ENCODE results near the gene CDCP2.
"Not testable (repeated sequence)": the region's sequence is repeated elsewhere in the genome, so short reads cannot be mapped to it uniquely, and the experiment has no call there.

The CDCP2 gene

GRCh38 chr1:54112705-54113368 lies 40.0 kb downstream of the CDCP2 start:
- DNase-seq, result no peak

DNA sequence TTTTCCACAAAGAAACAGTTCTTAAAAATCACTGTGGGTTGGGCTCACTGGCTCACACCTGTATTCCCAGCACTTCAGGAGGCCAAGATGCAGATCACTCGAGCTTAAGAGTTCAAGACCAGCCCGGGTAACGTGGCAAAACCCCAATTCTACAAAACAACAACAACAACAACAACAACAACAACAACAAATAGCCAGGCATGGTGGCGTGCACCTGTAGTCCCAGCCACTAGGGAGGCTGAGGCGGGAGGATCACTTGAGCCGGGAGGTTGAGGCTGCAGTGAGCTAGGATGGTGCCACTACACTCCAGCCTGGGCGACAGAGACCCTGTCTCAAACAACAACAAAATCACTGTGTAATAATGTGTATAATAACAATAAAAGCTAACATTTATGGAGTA lies 40.8 kb downstream of the CDCP2 start:
- DNase-seq, result no peak

DNA sequence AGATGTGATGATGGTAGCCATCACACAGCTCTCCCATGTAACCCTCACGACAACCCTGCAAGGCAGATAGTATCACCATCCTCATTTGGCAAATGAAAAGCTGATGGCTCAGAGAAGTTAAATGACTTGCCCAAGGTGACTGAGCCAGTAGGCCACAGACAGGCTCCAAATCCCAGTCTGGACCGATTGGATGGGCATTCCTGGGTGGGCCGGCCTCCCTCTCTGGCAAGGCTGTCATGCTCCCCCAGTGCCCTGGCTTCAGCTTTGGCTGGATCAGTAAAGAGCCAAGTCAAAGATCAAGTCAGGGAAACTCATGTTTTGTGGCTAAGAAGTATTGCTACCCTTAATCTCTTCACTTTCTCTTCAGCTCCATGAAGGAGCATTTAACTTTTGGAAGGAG lies 41.2 kb downstream of the CDCP2 start:
- no peak for DNase-seq

DNA sequence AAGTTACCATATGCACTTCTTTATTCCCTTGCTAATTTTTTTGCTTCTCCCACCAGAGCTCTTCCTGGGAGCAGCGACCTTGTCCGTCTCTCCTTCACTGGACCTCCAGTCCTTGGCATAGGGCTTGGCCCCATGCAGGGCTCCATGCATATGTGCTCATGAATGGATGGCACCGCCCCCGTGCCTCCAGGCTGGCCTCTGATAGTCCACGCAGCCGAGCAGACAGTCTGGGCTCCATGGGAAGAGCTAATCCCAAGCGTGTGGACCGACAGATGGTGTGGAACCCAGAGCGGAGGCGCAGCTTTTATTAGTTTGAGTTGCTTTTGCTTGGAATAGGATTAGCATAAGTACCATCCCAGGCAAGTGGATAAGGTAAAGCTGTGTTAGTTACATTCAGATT lies 41.8 kb downstream of the CDCP2 start:
- no peak for DNase-seq

DNA sequence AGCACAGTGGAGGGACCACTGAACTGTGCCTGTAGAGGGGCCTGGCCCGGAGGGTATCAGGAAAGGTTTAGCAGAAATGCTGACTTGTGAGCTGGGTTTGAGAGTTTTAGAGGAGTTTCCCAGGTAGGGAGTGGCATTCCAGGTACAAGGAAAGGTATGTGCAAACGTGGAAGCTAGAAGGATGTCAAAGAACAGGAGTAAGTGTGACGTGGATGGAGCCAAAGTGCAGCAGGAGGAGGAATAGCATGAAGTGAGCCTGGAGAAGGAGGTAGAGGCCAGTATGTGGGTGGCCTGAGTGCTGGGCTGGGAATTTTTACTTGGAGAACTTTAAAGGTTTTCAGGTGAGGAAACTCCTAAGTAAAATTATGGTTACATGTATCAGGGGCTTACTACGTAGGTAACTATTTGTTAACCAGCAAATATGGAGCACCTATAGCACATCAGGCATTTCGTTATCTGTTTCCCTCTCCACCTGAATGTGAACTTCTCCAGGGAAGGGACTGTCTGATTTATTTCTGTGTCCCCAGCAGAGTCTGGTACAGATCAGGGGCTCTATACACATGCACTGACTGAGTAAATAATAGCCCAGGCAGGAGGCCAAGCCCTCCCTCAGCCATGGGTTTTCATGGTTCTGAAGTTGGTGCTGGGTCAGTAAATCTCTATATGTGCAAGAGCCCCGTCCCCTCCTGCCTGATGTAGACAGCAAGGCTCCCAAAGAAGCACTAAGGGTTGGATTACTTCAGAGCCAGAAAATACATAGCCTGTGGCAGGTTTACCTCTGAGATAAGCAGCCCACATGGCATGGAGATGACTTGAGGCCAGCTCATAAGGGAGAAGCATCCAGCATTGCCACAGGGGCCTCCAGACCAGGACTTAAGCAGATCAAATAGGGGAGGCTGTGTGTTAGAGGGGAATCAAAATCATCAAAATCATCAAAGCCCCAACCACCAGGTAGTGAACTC lies 43.4 kb downstream of the CDCP2 start:
- DNase-seq, result no peak

GRCh38 chr1:54108156-54108555 lies 44.6 kb downstream of the CDCP2 start:
- DNase-seq, result no peak

DNA sequence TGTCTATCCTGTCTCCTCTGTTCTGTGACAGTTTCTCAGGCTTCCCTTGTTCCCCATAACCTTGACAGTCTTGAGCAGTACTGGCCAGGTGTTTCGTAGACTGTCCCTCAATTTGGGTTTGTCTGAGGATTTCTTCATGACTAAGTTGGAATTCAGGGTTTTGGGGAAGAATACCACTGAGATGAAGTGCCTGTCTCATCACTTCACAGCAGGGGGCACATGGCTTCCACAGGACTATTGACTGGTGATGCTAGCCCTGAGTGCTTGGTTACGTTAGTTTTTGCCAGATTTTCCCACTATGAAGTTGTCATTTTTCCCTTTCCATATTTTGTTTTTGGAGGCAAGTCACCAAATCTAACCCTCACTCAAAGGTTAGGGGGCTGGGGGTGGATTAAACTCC lies 45.7 kb downstream of the CDCP2 start:
- no peak for DNase-seq

GRCh38 chr1:54105736-54106269 lies 47.0 kb downstream of the CDCP2 start:
- no peak for DNase-seq

GRCh38 chr1:54105080-54105479 lies 47.7 kb downstream of the CDCP2 start:
- no peak for DNase-seq

GRCh38 chr1:54104613-54105012 lies 48.2 kb downstream of the CDCP2 start:
- DNase-seq, result not testable (repeated sequence)

DNA sequence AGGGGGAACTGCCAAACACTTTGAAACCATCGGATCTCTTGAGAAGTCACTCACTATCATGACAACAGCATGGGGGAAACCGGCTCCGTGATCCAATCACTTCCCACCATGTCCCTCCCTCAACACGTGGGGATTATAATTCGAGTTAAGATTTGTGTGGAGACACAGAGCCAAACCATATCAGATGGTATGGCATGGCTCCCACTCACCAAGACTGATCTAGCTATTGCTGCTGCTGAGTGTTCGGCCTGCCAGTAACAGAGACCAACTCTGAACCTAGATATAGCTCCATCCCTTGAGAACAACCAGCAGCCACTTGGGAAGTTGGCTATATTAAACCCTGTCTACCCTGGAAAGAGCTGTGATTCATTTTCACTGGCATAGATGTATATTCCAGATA lies 49.4 kb downstream of the CDCP2 start:
- no peak for DNase-seq

DNA sequence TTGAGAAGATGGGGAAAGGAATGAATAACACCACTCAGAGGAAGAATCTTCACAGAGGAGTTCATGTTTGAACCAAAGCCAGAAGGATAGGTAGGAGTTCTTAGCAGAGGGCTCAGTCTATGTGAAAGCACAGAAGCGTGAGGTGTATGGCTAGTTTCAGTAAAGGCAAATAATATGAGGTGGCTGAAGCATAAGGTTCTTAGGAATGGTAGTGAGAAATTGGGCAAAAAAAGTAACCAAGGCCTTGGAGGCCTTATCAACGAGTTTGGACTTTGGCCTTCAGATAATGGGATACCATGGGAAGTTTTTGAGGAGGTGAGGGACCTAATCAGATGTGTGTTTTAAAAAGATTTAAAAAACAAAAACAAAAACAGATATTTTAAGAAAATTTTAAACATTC lies 52.3 kb downstream of the CDCP2 start:
- no peak for DNase-seq

DNA sequence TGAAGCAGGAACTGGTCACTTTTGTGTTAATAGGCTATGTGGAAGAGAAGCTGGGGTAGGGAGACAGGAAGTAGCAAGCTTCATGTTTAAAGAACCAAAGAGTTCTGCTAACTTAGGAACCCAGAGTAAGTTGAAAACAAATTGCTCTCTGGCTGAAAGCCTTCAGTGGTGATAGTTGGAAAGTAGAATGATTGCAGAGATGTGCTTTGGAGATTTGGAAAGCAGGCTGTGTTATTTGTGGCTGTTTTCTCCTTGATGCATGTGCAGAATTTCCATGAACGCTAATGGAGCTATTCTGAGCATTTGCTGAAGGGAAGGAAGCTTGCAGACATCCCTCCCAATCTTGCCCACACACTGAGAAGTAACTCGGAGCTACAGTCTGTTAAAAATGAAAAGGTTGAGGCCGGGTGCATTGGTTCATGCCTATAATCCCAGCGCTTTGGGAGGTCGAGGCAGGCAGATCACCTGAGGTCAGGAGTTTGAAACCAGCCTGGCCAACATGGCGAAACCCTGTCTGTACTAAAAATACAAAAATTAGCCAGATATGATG lies 53.7 kb downstream of the CDCP2 start:
- DNase-seq, result no peak

DNA sequence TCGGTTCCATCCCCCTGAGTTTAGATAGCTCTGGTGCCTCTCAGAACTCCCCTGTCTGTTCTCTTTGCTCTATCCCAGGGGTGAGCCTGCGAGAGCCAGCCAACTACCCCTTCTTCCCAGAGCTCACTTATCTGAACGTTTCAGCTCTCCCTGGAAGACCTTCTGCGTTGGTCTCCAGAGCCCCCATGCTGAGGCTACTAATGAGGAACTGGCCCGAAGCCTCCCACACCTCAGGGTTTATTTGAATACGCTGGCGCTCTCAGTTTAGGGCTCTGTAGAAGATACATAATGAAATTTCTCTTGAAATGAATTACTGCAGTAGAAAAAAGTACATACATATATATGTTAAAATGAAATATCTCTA lies 55.9 kb downstream of the CDCP2 start:
- DNase-seq, result no peak

DNA sequence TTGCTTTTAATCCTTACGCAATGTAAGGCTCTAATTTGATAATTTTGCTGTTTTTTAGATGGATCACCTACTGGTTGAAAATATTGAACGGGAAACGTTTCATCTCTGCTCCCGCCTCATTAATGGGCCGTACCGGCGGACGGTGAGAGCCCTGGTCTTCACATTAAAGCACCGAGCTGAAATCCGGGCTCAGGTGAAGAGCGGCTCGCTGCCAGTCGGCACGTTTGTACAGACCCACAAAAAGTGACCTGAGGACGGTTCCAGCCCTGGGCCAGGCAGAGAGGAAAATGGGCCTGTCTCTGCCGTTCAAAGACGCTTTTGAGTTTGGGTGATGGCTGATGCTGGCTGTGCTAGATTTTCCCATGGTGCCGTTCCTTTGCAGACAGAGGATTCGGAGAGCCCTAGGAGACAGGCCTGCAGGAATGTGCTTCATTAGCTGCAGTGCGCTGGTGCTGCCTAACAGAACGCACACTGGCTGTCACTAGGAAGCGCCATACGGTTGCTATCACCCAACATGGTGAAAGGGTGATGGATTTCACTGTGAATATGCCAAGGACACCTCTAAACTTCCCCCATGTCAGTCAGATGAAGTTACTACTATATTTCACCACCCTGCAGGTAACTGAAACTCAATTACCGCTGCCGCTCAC lies 56.4 kb downstream of the CDCP2 start:
- DNase-seq, result no peak

DNA sequence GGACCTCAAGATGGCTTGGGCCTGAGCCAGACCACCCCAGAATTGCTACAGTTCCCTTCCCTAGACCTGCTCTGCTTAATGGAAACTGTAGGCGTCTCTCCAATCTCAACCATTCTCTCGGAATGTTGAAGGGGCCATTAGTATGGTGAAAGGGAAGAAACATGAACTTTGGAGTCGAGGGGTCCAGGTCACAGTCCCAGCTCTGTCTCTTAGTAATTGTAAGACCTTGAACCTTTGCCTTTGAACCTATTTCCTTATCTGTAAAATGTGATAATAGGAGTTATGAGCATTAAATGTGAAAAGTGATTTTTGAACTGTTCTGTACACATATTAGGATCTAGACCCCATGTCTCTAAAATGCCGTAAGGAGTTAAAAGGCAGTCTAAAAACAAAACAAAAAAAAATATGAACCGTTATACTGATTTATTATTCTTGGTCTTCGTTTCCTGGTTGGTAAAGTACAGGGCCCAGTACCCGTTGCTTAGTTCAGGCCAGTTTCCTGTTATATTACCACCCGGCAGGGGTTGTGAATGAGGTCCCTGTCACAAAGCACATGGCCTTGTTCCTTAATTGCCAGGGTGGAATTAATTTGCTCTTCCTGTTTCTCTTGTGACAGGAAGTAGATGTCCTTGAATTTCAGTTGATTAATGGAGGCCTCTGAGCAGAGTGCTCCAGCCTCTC lies 57.1 kb downstream of the CDCP2 start:
- DNase-seq, result no peak

- DNase-seq, result not testable (repeated sequence)
These were observed 58.1 kb downstream of the CDCP2 start for GRCh38 chr1:54094730-54095105.

DNA sequence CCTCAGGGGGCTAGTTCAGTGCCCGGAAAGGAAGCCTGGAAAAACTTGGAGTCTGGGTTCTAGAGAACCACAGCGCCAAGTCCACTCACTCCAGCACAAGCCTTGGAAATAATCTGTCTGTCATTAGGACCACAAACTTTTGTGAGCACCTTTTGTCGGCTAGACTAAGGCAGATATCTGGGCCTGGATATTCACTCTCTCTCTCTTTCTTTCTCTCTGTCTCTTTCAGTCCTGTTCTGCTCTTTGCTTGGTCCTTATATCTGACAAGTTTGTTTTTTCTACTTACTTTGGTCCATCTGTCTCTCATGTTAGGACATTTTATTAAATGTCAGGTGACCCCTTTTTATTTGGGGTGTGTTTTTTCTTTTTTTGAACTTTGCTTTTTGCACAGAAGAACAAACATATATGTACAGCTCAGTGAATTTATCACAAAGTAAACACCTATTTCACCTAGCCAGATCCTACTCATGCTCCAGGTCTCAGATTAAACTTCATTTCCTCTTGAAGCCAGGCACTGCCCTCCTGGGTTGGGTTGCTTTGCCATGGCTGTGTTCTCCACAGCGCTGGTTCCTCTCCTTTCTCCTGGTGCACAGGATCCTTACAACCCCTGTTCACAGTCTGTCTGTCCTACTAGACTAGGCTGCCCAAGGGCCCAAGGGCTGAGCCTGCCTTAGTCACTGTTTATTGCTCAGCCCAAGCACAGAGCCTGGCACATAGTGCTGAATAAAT lies 58.6 kb downstream of the CDCP2 start:
- no peak for DNase-seq

DNA sequence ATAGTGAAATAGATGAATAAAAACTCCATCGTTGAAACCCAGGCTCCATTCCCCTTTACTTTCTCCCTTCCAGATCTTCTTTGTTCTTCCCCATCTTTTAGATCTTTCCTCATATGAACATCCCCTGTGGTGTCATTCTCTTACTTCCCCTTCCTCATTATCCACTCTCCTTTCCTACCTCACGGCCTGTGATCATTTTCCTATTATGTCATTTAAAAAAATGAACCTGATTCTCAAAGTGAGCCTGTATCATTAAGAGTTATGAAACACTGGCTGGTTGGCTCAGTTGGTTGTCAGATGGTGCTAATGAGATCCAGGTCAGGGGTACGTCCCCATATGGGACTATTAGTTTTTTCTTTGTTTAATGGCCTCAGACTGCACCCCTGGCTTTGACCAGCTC lies 61.1 kb downstream of the CDCP2 start:
- no peak for DNase-seq

- DNase-seq, result no peak
These were observed 64.4 kb downstream of the CDCP2 start for GRCh38 chr1:54088385-54088784.

DNA sequence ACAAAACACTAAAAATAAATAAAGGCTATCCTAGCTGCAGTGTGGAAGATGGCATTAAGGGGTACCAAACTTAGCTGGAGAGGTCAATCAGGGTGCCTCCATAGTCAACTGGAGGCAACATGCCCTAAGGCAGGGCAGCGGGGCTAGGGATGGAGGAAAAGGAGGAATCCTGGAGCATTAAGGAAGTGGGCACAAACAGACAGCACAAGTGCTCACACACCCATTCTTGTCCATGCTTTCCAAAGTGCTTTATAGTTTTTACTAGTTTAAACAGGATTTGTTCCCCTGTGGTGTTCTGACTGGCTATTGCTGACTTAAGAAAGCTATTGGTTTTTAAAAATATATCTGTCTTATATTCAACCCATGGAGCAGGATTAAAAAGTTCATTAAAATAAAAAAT lies 66.0 kb downstream of the CDCP2 start:
- no peak for DNase-seq

DNA sequence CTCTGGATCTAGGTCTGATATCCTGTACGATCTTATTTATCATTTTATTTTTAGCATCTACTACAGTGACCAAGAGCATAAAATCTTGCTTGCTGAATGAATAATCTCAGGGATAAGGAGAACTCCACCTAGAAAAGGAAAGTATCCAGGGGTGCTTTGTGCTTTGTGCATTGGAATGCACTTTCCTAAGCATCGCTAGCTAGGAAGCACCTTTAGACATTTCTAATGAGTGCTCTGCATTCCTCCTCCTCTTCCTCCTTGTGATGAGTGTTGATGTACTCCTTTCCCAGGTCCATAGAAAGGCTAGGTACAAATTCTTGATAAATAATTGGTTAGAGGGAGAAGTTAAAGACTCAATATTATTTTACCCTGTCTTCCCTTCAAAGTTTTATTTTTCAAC lies 68.0 kb downstream of the CDCP2 start:
- DNase-seq, result no peak

Measured in NCI-H2029 treated with DMSO at 0.1 percent for 48 hours (cell line).